SK-N-SH (cell line): Measurements from ENCODE around the gene NCF4.

Experiments
- EP300 ChIP-seq, 2 experiments: IDR thresholded peaks; 2 replicates each; pipeline versions ENCODE4 v1.4.0 to v1.6.1; 2012; ENCODE audit warnings: borderline replicate concordance in 1 of 2, low read depth in 1 of 2, low read length in 1 of 2
- MEF2A ChIP-seq: IDR thresholded peaks from 2 replicates; pipeline ENCODE4 v1.4.0; 2012; ENCODE audit warnings: low read depth, borderline replicate concordance
- MXI1 ChIP-seq: IDR thresholded peaks from 2 replicates; pipeline ENCODE4 v1.6.1; 2012; ENCODE audit warnings: mild to moderate bottlenecking, low read depth, low read length, improper control_type of control experiment
- POLR2AphosphoS5 ChIP-seq: IDR thresholded peaks from 2 replicates; pipeline ENCODE4 v1.6.1; 2012; ENCODE audit warnings: low read depth, low read length
- TF ChIP-seq, protein P1 (sequence below): fragments of 200-600 bp; sonication (generic); IDR thresholded peaks from 2 replicates; pipeline ENCODE4 v1.6.1; 2017; ENCODE audit warnings: antibody characterized with exemption, mild to moderate bottlenecking, moderate library complexity
- TF ChIP-seq, protein P2 (sequence below): fragments of 150-350 bp; IDR thresholded peaks from 2 replicates; pipeline ENCODE4 v1.6.1; 2016; ENCODE audit warnings: mild to moderate bottlenecking, low read depth, low read length
- TF ChIP-seq, protein P3 (sequence below): fragments of 150-350 bp; IDR thresholded peaks from 2 replicates; pipeline ENCODE4 v1.6.1; 2017; ENCODE audit warnings: antibody characterized with exemption, low read length, low read depth, borderline replicate concordance
- TF ChIP-seq, protein P4 (sequence below): IDR thresholded peaks from 2 replicates; pipeline ENCODE4 v1.4.0; 2012; ENCODE audit warnings: low read depth, borderline replicate concordance
- TF ChIP-seq, protein P5 (sequence below): IDR thresholded peaks from 2 replicates; pipeline ENCODE4 v1.6.1; 2012; ENCODE audit warnings: mild to moderate bottlenecking, low read depth, low read length, moderate library complexity

DNA sequence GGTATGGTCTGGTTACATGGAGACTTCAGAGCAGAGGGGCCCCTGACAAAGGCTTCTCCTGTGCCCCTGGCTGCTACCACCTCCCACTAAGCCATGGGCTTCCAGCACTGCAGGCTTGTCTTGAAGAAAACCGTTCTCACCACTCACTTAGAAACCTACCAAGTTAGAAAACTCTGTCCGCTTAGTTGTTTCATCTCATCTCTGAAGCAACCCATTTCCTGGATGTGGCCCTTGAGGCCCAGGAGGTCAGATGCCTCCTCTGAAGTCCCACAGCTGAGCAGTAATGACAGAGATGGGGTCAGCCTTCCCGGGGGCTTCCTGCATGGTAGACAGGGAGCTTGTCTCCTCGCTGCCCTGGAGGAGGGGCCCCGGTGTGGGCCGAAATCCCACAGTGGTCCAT lies 65.5 kb downstream of the NCF4 start:
- TF ChIP-seq, protein P1, sequence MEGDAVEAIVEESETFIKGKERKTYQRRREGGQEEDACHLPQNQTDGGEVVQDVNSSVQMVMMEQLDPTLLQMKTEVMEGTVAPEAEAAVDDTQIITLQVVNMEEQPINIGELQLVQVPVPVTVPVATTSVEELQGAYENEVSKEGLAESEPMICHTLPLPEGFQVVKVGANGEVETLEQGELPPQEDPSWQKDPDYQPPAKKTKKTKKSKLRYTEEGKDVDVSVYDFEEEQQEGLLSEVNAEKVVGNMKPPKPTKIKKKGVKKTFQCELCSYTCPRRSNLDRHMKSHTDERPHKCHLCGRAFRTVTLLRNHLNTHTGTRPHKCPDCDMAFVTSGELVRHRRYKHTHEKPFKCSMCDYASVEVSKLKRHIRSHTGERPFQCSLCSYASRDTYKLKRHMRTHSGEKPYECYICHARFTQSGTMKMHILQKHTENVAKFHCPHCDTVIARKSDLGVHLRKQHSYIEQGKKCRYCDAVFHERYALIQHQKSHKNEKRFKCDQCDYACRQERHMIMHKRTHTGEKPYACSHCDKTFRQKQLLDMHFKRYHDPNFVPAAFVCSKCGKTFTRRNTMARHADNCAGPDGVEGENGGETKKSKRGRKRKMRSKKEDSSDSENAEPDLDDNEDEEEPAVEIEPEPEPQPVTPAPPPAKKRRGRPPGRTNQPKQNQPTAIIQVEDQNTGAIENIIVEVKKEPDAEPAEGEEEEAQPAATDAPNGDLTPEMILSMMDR = no peak
- TF ChIP-seq, protein P2, sequence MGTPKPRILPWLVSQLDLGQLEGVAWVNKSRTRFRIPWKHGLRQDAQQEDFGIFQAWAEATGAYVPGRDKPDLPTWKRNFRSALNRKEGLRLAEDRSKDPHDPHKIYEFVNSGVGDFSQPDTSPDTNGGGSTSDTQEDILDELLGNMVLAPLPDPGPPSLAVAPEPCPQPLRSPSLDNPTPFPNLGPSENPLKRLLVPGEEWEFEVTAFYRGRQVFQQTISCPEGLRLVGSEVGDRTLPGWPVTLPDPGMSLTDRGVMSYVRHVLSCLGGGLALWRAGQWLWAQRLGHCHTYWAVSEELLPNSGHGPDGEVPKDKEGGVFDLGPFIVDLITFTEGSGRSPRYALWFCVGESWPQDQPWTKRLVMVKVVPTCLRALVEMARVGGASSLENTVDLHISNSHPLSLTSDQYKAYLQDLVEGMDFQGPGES = no peak
- TF ChIP-seq MEF2A (no peak), MXI1 (no peak), EP300 (IDR thresholded peaks at IDR 0.05; ENCODE audit: borderline replicate concordance in 1 of 2, low read depth in 1 of 2, low read length in 1 of 2) (no peak), POLR2AphosphoS5 (no peak)
- TF ChIP-seq, protein P3, sequence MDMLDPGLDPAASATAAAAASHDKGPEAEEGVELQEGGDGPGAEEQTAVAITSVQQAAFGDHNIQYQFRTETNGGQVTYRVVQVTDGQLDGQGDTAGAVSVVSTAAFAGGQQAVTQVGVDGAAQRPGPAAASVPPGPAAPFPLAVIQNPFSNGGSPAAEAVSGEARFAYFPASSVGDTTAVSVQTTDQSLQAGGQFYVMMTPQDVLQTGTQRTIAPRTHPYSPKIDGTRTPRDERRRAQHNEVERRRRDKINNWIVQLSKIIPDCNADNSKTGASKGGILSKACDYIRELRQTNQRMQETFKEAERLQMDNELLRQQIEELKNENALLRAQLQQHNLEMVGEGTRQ = no peak
- TF ChIP-seq, protein P4, sequence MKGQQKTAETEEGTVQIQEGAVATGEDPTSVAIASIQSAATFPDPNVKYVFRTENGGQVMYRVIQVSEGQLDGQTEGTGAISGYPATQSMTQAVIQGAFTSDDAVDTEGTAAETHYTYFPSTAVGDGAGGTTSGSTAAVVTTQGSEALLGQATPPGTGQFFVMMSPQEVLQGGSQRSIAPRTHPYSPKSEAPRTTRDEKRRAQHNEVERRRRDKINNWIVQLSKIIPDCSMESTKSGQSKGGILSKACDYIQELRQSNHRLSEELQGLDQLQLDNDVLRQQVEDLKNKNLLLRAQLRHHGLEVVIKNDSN = no peak
- TF ChIP-seq, protein P5, sequence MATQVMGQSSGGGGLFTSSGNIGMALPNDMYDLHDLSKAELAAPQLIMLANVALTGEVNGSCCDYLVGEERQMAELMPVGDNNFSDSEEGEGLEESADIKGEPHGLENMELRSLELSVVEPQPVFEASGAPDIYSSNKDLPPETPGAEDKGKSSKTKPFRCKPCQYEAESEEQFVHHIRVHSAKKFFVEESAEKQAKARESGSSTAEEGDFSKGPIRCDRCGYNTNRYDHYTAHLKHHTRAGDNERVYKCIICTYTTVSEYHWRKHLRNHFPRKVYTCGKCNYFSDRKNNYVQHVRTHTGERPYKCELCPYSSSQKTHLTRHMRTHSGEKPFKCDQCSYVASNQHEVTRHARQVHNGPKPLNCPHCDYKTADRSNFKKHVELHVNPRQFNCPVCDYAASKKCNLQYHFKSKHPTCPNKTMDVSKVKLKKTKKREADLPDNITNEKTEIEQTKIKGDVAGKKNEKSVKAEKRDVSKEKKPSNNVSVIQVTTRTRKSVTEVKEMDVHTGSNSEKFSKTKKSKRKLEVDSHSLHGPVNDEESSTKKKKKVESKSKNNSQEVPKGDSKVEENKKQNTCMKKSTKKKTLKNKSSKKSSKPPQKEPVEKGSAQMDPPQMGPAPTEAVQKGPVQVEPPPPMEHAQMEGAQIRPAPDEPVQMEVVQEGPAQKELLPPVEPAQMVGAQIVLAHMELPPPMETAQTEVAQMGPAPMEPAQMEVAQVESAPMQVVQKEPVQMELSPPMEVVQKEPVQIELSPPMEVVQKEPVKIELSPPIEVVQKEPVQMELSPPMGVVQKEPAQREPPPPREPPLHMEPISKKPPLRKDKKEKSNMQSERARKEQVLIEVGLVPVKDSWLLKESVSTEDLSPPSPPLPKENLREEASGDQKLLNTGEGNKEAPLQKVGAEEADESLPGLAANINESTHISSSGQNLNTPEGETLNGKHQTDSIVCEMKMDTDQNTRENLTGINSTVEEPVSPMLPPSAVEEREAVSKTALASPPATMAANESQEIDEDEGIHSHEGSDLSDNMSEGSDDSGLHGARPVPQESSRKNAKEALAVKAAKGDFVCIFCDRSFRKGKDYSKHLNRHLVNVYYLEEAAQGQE = no peak
